Dedifferentiated amniotic fluid mesenchymal stem cell (primary cell): ENCODE results near the gene RFC1.
"Not testable (repeated sequence)": the region's sequence is repeated elsewhere in the genome, so short reads cannot be mapped to it uniquely, and the experiment has no call there.

Source experiments
- DNase-seq: peaks from one replicate; pipeline ENCODE4 v3.0.0-alpha.2; 2016; ENCODE audit errors: extremely low spot score

RFC1 gene, protein sequence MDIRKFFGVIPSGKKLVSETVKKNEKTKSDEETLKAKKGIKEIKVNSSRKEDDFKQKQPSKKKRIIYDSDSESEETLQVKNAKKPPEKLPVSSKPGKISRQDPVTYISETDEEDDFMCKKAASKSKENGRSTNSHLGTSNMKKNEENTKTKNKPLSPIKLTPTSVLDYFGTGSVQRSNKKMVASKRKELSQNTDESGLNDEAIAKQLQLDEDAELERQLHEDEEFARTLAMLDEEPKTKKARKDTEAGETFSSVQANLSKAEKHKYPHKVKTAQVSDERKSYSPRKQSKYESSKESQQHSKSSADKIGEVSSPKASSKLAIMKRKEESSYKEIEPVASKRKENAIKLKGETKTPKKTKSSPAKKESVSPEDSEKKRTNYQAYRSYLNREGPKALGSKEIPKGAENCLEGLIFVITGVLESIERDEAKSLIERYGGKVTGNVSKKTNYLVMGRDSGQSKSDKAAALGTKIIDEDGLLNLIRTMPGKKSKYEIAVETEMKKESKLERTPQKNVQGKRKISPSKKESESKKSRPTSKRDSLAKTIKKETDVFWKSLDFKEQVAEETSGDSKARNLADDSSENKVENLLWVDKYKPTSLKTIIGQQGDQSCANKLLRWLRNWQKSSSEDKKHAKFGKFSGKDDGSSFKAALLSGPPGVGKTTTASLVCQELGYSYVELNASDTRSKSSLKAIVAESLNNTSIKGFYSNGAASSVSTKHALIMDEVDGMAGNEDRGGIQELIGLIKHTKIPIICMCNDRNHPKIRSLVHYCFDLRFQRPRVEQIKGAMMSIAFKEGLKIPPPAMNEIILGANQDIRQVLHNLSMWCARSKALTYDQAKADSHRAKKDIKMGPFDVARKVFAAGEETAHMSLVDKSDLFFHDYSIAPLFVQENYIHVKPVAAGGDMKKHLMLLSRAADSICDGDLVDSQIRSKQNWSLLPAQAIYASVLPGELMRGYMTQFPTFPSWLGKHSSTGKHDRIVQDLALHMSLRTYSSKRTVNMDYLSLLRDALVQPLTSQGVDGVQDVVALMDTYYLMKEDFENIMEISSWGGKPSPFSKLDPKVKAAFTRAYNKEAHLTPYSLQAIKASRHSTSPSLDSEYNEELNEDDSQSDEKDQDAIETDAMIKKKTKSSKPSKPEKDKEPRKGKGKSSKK

DNA sequence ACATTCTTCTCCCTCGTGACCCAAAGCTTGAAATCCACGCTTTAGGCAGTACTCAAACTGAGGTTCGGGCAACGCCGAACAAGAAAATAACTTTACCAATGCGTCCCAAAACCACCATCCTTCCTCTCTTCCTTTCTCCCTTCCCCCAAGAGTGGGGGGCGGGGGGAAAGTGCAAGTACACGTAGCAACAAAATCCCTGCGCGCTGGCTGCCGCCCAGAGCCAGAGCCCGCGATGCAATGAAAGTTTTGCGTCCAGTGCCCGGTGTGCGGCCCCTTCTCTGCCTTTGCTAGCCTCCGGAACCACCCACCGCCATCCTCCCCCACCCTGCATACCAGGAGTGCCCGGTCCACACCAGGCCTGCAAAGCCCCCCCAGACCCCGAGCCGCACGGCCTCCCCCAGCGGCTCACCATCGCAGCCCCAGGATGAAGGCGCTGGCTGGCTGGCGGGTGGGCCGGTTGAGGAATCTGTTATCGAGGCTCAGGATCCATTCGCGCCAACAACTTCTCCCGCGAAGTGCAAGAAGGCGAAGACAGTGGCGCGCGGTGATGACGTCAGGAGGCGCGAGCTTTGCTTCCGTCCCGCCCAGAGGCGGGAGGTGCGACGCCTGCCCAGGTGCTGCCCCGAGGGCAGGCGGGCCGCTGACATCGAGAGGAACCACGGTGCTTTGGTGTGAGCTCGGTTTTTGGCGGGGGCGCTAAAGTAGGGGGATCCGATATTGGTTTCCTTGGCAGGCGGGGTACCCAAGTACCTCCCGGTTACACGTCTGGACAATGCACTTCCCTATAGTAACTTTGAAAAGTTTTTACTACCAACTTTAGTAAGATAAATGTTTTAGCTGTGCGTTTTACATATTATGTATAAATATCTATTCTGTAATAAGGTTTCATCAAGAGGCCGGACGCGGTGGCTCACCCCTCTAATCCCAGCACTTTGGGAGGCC lies at the start of gene RFC1:
Gene RFC1, minus strand, starts transcription at position 533 of the 942 bp plus-strand sequence. Its CDS starts 121 bp downstream, at position 412.
- DNase-seq = peak; percentile 89

DNA sequence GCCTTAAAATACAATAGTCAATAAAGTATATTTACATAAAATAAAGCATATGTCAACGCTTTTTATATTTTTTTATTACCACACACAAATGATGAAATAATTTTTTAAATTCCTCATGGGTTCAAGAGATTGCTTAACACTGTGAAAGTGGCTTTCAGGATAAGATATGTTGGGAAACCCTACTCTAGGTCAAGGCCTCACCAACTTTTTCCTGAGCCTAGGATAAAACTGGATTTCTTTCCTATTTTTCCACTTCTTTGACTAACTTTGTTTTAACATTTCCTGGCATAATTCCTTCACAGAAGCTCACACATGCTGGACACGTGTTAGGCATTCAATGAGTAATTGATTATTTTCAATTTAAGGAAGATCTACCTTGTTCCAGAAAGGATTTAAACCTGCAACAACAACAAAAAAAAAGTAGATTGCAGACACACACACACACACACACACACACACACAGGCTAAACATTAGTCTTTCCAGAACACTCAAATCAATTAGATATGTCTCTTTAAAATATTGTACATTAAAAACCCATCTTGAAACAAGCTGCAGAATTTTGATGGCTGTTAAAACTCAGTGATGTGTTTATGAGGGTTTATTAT lies 49.6 kb upstream of the RFC1 start:
- DNase-seq = no peak

DNA sequence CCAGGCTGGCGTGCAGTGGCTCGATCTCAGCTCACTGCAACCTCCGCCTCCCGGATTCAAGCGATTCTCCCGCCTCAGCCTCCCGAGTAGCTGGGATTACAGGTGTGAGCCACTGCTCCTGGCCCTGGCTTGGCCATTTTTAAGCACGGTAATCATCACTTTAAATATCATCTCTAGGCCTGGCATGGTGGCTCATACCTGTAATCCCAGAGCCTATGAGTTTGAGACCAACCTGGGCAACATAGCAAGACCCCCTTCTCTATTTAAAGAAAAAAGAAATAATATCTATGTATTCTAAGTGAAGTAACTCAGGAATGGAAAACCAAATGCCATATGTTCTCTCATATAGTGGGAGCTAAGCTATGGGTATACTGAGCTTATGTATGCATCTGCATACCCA lies 45.4 kb upstream of the RFC1 start:
- not testable (repeated sequence) for DNase-seq

DNA sequence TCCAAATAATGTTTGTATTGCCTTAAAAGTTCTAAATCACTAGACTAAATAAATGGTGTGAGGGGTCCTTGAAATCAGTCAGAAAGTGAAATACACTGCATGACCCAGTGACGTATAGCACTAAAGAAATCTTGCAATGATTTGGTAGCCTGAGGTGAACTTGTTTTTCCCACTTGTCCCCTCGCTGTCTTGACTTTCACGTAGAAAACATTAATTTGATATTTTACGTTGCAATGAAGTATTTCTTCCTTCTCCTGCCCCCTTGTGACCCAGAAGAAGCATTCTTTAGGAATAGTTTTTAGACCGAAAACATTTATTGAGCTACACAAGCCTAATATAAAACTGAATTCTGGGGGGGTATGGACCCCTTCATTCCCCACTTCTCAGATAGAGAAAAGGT lies 44.3 kb upstream of the RFC1 start:
- DNase-seq = no peak

DNA sequence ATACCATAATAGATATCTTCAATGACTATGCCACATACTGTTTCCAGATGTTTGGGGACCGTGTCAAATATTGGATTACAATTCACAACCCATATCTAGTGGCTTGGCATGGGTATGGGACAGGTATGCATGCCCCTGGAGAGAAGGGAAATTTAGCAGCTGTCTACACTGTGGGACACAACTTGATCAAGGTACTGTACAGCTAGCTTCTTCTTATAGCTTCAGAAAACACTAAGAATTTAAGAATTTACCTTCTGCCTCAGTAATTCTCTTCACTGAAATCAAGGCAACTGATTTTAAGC lies 41.4 kb upstream of the RFC1 start:
- DNase-seq = no peak

DNA sequence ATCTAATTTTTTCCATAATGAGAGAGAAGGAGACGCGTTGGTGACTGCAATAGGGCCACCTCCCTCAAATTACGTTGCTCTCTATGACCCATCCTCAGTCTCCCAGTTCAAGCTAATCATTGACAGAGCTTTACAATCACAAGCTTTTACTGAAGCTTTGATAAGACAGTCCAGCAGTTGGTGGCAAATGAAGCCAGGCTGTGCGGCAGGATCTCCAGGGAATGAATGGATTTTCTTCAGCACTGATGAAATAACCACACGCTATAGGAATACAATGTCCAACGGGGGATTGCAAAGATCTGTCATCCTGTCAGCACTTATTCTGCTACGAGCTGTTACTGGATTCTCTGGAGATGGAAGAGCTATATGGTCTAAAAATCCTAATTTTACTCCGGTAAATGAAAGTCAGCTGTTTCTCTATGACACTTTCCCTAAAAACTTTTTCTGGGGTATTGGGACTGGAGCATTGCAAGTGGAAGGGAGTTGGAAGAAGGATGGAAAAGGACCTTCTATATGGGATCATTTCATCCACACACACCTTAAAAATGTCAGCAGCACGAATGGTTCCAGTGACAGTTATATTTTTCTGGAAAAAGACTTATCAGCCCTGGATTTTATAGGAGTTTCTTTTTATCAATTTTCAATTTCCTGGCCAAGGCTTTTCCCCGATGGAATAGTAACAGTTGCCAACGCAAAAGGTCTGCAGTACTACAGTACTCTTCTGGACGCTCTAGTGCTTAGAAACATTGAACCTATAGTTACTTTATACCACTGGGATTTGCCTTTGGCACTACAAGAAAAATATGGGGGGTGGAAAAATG lies 40.8 kb upstream of the RFC1 start, which contains the start of gene KLB:
Gene KLB, plus strand, starts transcription at position 168 of the 821 bp plus-strand sequence. Its CDS starts 20 bp downstream, at position 188.
- no peak for DNase-seq

DNA sequence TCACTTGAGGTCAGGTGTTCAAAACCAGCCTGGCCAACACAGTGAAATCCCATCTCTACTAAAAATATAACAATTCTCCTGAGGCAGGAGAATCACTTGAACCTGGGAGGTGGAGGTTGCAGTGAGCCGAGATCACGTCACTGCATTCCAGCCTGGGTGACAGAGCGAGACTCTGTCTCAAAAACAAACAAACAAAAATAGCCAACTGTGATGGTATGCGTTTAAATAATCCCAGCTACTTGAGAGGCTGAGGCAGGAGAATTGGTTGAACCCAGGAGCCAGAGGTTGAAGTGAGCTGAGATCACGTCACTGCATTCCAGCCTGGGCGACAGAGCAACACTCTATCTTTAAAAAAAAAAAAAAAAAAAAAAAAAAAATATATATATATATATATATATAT lies 35.5 kb upstream of the RFC1 start:
- DNase-seq = not testable (repeated sequence)

DNA sequence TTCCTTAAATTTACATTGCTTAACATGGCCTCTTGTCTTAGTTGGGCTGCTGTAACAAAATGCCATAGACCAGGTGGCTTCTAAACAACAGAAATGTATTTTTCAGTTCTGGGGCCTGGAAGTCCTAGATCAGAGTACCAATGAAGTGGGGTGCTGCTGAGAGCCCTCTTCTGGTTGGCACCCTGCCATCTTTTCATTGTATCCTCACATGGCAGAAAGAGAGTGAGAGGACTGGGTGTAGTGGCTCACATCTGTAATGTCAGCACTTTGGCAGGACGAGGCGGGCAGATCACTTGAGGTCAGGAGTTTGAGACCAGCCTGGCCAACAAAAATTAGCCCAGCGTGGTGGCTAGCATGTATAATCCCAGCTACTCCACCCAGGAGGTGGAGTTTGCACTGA lies 28.5 kb upstream of the RFC1 start:
- DNase-seq = no peak

DNA sequence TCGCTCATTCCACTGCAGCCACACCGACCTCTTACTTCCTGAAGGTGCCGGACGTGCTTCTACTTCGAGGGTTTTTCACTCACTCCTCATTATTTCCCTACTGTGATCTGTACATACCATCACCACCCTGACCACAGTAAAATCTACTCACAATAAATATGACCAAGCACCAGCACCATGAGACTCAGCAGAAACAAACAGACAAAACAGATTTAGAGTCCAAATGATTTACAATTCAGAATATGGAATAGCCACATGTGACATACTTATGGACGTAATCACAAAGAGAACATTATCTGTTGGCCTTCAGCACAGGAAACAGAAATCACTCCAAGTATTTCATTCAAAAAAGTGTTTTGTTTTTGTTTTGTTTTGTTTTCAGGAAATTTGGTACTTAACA lies 24.4 kb upstream of the RFC1 start:
- DNase-seq = no peak

DNA sequence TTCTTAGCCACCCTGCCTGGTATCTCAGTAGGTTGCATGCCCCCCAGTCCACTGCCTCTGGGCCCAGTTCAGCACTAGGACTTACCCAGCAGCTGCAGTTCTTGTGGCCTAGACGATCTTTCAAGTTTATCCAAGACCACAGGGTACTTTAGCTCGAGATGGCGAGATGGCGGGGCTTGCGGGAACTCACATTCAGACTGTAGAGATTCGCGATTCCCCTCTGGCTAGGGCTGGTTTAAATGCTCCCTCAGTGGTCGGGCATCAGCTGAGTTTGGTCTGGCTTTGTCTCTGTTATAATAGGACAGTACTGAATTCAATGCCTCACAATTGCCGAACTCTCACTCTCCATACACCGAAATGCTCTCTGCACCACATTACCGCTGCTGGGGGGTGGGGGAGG lies 18.4 kb upstream of the RFC1 start:
- no peak for DNase-seq

DNA sequence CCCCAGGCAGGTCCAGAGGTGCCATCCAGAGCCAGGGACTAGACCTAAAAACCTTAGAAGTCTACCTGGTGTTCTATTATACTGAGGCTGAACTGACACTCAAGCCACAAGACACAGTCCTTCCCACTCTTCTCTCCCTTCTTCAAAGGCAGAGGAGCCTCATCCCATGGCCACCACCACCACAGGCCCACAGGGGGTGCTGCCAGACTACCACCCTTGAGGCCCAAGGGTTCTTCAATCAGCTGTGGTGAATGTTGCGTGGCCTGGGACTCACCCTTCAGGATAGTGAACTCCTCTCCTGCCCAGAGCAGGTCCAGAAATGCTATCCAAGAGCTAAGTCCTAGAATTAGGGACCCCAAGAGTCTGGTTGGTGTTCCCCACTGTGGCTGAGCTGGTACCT lies 17.5 kb upstream of the RFC1 start:
- DNase-seq = no peak

DNA sequence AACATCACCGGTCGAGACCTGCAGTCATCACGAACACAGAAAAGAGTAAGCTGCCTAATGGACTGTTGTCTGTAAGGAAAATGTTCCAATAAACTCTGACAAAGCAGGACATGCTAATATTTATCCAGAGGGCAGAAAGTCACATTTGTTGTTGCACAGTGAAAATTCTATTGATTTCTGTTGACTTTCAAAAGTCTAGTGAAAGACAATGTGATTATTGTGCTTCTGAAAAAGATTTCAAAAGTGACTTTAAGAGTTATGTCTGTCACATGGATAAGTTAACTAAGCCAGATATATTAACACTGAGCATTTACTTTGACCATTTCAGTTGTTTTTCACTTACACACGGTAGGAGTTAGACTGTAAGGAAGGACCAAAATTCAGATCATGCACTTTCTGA lies 9.3 kb upstream of the RFC1 start:
- DNase-seq = no peak

DNA sequence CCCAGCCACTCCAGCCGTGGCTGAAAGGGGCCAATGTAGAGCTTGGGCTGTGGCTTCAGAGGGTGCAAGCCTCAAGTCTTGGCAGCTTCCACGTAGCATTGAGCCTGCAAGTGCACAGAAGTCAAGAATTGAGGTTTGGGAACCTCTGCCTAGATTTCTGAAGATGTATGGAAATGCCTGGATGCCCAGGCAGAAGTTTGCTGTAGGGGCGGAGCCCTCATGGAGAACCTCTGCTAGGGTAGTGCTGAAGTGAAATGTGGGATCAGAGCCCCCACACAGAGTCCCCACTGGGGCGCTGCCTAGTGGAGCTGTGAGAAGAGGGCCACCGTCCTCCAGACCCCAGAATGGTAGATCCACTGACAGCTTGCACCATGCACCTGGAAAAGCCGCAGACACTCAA lies 5.0 kb upstream of the RFC1 start:
- not testable (repeated sequence) for DNase-seq

DNA sequence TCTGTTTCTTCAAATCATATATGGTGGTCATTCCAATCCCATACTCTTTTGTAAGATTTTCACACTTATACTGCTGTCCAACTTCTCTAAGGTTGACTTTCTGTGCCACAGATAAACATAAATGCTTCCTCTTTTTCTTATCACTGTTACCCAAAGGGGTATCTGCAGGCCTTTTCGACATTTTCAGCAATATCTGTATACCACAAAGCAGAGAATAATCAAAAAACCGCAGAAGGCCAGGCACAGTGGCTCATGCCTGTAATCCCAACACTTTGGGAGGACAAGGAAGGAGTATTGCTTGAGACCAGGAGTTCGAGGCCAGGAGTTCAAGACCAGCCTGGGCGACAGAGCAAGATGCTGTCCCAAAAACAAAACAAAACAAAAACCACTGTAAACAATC lies 3.1 kb upstream of the RFC1 start:
- no peak for DNase-seq

DNA sequence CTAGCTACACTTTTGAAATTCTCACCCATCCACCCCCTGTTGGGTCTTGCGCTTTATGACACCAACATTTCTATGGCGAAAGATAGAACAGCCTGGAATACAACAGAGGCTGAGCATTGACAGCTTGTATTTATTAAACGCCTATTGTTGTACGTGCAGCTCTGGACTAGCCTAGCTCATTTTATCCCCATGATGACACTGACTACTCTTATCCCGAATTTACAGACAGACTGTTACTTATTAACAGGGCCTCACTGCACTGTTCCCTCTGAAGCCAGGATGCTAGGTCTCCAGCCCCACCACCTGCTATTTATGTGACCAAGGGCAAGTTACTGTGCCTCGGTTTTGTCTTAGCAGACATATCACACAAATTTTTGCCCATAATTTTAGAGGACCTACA lies 1.0 kb upstream of the RFC1 start:
- DNase-seq = no peak

DNA sequence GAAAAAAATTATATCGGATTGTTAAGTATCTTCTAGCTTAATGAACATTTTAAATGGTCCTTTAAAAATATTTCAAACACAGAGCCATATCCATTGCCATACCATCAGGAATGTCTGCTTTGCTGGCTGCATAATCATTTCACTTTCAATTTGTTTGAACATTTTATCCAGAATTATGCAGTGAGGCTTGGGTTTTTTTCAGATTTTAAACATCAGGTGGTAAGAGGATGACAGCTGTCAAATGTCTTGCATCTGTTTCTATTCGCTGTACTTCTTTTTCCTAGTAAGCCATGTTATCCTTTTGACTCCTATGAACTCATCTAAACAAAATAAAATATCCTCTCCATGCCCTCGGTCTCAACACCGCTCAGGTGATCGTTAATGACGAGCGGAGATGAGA lies 802 bp downstream of the RFC1 start:
- no peak for DNase-seq

DNA sequence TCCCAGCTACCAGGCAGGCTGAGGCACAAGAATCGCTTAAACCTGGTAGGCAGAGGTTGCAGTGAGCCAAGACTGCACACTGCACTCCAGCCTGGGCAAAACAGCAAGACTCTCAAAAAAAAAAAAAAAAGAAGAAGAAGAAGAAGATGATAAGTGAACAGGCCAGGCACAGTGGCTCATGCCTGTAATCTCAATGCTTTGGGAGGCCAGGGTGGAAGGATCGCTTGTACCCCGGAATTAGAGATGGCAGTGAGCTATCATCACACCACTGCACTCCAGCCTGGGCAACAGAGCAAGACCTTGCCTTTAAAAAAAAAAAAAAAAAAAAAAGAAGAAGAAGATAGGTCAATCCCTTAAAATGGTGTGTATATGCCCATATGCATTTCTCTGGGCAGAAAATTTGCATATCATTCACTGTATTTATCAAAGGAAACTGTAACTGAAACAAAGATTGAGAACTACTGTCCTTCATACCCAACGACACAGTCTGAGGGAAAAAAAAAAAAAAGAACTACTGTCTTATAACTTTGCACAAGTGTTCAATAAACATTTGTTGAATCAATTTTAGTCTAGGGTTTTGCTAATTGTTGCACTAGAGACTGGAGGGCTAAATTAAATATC lies 2.3 kb downstream of the RFC1 start:
- DNase-seq = no peak

DNA sequence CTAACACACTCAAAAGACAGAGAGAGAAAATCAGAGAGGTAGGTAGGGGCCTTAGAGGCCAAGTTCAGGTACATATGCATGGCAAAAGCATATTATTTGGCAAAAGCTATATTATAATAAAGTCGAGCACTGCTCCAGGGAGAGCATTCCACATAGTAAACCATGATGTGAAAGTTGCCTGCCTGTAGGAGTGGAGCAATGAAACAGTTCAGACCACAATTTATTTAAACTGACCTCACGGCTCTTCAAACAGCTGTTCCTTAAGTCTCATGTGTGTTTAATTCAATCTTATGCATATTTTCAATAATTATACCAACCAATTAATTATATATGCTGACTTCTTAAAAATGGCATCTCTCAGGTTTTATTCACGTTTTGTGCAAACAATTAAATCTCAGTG lies 3.3 kb downstream of the RFC1 start:
- peak; percentile 16 for DNase-seq

DNA sequence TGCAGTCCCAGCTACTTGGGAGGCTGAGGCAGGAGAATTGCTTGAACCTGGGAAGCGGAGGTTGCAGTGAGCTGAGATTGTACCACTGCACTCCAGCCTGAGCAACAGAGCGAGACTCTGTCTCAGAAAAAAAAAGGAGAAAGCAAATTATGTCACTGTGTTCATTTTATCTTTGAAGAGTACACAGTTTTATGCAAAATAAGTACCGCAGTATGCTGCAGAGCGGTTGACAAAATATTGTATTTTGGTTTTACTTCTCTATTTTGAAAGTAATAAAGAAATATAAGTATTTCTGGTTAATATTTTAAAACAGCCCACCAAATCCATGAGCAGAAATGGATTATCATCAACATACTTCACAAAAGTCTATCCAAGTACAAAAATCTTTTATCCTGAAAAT lies 5.6 kb downstream of the RFC1 start:
- not testable (repeated sequence) for DNase-seq

DNA sequence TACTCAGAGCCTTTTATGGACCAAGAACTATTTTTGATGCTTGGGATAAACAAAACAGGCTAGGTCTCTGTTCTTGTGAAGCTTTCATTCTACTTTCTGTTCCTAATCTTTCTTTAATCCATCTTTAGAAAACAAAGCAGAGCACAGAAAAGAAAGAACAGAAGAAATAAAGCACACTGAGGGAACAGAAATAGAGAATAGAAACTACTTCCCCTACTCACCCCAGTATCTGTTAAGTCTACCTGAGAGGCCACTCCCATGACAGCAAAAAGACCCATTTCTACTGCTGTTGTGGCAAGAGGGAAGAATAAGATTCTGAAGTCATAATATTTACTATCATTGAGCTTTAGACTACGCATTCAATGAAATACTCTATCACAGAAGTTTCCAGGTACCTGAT lies 9.2 kb downstream of the RFC1 start:
- DNase-seq = no peak
